SKM-1 treated with dmso at 0.1 percent for 144 hours (cell line): ENCODE measurements around the gene PLXDC2.
"Not testable (repeated sequence)": the region's sequence is repeated elsewhere in the genome, so short reads cannot be mapped to it uniquely, and the experiment has no call there.

Source experiments
- DNase-seq: peaks from one replicate; lab custom pipeline; 2025; ENCODE audit not compliant: unreplicated experiment; lab: John Stamatoyannopoulos, UW

The PLXDC2 gene

GRCh38 chr10:20029523-20029922 lies 213.3 kb downstream of the PLXDC2 start:
- DNase-seq: no peak

GRCh38 chr10:20033476-20033875 lies 217.2 kb downstream of the PLXDC2 start:
- DNase-seq: no peak

GRCh38 chr10:20034732-20035131 lies 218.5 kb downstream of the PLXDC2 start:
- no peak for DNase-seq

DNA sequence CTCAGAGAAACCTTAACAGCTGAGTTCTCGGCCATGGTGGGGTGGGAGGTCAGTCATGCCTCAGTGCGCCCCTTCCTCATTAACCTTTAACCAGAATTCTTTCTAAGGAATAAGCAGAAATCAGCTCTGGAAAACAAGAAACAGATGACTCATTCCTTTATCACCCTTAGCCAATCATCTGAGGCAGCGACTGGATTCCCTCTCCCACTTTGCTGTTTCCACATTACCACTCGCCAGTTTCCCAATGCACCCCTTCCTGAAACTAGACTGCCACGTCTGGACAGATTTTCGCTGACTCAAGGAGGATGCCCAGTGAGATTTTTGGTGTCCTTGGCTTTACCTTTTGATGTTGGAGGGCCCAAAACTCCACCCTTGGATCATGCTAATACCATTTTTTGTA lies 223.8 kb downstream of the PLXDC2 start:
- DNase-seq: no peak

GRCh38 chr10:20041931-20042330 lies 225.7 kb downstream of the PLXDC2 start:
- DNase-seq: no peak

DNA sequence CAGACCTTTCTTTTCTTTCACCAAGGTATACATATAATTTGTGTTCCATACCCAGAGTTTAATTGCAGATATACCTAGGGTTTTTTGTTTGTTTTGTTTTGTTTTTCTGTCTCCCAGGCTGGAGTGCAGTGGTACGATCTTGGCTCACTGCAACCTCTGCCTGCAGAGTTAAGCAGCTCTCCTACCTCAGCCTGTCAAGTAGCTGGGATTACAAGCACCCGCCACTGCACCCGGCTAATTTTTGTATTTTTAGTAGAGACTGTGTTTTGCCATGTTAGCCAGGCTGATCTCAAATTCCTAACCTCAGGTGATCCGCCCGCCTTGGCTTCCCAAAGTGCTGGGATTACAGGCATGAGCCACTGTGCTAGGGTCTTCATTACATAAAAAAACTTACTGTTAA lies 228.9 kb downstream of the PLXDC2 start:
- DNase-seq: not testable (repeated sequence)

- no peak for DNase-seq
Measured at GRCh38 chr10:20048161-20048560, 231.9 kb downstream of the PLXDC2 start.

- DNase-seq: no peak
Measured at GRCh38 chr10:20058135-20058534, 241.9 kb downstream of the PLXDC2 start.

GRCh38 chr10:20059084-20059835 lies 243.0 kb downstream of the PLXDC2 start:
- DNase-seq: no peak

DNA sequence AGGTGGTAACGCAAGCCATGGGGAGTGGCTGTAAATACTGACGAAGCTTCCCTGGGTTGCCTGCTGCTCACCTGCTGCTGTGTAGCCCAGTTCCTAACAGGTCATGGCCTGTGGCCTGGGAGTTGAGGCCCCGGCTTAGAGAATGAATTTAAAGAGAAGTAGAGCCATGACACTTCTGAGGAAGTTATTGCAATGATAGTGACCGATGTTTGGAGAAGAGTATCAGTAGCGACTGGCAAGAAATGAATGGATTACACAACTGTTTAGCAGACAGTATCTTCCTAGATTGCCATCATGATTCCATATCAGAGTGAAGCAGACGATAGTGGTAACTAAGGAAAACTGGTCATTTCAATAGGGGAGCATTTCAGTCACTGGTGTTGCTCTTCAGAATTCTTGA lies 249.6 kb downstream of the PLXDC2 start:
- no peak for DNase-seq

GRCh38 chr10:20073167-20073566 lies 256.9 kb downstream of the PLXDC2 start:
- DNase-seq: no peak

- DNase-seq: no peak
Measured at GRCh38 chr10:20075713-20076112, 259.5 kb downstream of the PLXDC2 start.

DNA sequence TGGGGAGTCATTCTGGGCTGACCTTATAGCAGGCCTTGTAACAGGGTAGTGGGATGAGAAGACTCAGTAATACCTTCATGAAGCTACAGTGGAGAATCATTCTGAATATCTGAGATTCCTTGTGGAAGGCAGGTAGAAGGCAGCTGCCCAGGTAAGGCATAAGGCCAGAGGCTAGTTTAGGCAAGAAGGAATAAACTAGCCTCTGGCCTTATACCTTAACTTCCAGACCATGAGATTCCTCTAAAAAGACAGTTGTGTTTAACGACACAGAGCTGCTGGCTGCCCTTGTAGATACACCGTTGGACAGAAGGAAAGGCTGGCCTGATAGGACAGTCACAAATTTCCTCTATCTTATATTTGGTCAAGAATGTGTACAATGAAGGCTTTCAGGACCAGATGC lies 268.2 kb downstream of the PLXDC2 start:
- no peak for DNase-seq

- no peak for DNase-seq
Measured at GRCh38 chr10:20085115-20085514, 268.9 kb downstream of the PLXDC2 start.

- DNase-seq: no peak
Measured at GRCh38 chr10:20087353-20087752, 271.1 kb downstream of the PLXDC2 start.

DNA sequence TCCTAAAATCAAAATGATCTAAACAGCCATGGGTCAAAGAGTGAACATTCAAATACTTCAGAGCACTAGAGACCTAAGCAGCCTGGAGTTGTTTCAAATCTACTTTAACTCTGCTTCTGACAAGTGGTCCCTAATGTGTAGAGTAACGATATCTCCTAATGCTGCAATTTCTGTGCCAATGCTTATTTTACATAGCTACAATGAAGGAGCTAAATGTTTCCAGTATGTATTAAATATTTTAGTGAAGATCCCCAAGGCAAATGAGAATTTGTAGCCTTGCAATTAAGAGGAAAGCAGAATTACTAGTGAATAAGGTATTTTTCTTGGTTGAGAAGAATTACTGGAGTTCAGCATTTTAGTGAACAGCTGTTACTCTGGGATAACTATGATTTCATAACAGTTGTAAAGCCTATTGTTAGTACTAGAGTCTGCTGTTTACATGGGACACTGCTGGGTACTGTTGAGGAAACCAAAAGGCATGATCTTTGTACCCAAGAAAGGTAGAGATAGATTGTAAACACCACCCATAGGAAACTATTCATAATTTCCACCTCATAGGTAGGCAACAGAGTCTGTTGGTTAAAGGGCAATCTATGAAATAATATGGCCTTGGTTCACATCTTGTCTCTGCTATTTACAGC lies 271.9 kb downstream of the PLXDC2 start:
- no peak for DNase-seq

GRCh38 chr10:20089879-20090278 lies 273.6 kb downstream of the PLXDC2 start:
- no peak for DNase-seq

DNA sequence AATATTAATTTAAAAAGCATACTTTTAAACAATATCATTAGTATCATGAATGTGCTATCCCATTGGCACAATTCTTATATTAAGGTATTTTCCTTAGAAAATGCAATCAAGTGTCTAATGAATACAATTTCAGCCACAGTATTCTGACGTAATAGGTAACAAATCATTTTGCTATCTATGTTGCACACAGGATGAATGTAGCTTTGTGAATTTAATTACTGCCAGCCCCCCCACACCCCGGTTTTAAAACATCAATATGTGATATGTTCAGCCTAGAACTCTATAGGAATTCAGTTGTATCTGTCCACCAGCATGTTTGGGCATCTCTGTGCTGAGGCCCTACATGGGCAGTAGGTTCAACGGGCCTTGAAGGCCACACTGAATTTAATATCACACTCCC lies 274.6 kb downstream of the PLXDC2 start:
- DNase-seq: no peak

- DNase-seq: no peak
Measured at GRCh38 chr10:20091698-20092097, 275.5 kb downstream of the PLXDC2 start.

DNA sequence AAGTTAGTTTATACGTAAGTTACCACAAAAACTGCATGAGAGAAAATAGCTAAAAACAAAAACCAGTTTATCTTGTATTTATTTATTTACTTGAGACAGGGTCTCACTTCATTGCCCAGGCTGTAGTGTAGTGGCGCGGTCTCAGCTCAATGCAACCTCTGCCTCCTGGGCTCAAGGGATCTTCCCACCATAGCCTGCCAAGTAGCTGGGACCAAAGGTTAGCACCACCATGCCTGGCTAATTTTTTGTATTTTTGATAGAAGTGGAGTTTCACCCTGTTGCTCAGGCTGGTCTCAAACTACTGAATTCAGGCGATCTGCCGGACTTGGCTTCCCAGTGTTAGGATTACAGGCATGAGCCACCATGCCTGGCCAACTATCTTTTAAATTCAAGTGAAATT lies 277.4 kb downstream of the PLXDC2 start:
- DNase-seq: no peak

GRCh38 chr10:20094226-20094976 lies 278.2 kb downstream of the PLXDC2 start:
- no peak for DNase-seq

GRCh38 chr10:20100171-20100570 lies 283.9 kb downstream of the PLXDC2 start:
- DNase-seq: no peak
